Gastroesophageal sphincter (tissue), 4 donors: Measurements from ENCODE around the gene AK5. TPM values are rescaled to one million over a fixed set of nuclear protein-coding genes. Genes with fewer than 3 reads are reported as not detected.

ENCODE experiments used
- ATAC-seq: fragments of 150-250 bp; one replicate; pipeline ENCODE4 v1.9.1; 2016; ENCODE audit warnings: mild to moderate bottlenecking, moderate library complexity
- H3K27ac ChIP-seq, 4 donors: fragments of 200-600 bp; sonication (generic) in 3 of 4; 1 replicate in 3 of 4; 2 replicates in 1 of 4; pipeline ENCODE4 v1.5.1; 2016 to 2019
- H3K27me3 ChIP-seq: fragments of 200-600 bp; sonication (generic); one replicate; pipeline ENCODE4 v1.5.1; 2019
- H3K36me3 ChIP-seq, 2 donors: fragments of 200-600 bp; sonication (generic); one replicate each; pipeline ENCODE4 v1.5.1; 2019; ENCODE audit warnings: control low read depth in 1 of 2
- H3K4me1 ChIP-seq, 3 donors: fragments of 200-600 bp; sonication (generic); 1 replicate in 2 of 3; 2 replicates in 1 of 3; pipeline ENCODE4 v1.5.1; 2016 to 2019; ENCODE audit warnings: control low read depth in 2 of 3
- H3K4me3 ChIP-seq, 2 donors: fragments of 200-600 bp; sonication (generic); one replicate each; pipeline ENCODE4 v1.5.1; 2019; ENCODE audit warnings: mild to moderate bottlenecking in 1 of 2, moderate library complexity in 1 of 2
- H3K9me3 ChIP-seq, 3 donors: fragments of 200-600 bp; sonication (generic); one replicate each; pipeline ENCODE4 v1.5.1; 2017 to 2019; ENCODE audit warnings: control low read depth in 2 of 3
- EP300 ChIP-seq: sonication (generic); formaldehyde crosslinking; IDR thresholded peaks from one replicate; pipeline ENCODE4 v1.6.1; 2017; ENCODE audit warnings: antibody characterized with exemption, mild to moderate bottlenecking
- POLR2A ChIP-seq, 2 donors: fragments of 450-650 bp; IDR thresholded peaks; one replicate each; pipeline ENCODE4 v1.6.1; 2017; ENCODE audit warnings: antibody characterized with exemption in 2 of 2, mild to moderate bottlenecking in 2 of 2, moderate library complexity in 1 of 2
- POLR2AphosphoS5 ChIP-seq: sonication (generic); formaldehyde crosslinking; IDR thresholded peaks from one replicate; pipeline ENCODE4 v1.6.1; 2017; ENCODE audit warnings: antibody characterized with exemption
- WGBS, 2 donors: methylation state at CpG; one replicate each; pipeline ENCODE4 v1.1.5; 2018; ENCODE audit warnings: low coverage in 1 of 2; 5-methylcytosine and 5-hydroxymethylcytosine counted together
- total RNA-seq, 4 donors: library from RNA; depleted of rRNA; stranded (reverse); fragments of >200 nt; gene quantifications; one replicate each; pipeline ENCODE4 v1.1.0, GENCODE V29; 2016
- TF ChIP-seq, protein P1 (sequence below), 4 experiments: fragments of 200-600 bp in 2 of 4; fragments of 450-650 bp in 2 of 4; sonication (generic) in 1 of 4; IDR thresholded peaks; one replicate each; pipeline ENCODE4 v1.5.1; 2017 to 2019; ENCODE audit warnings: antibody characterized with exemption in 4 of 4, mild to moderate bottlenecking in 2 of 4, moderate library complexity in 2 of 4

The AK5 gene
- total RNA-seq, 4 donors from 2014 or later, result 0.67 to 5.3 (median 2.7) TPM

DNA sequence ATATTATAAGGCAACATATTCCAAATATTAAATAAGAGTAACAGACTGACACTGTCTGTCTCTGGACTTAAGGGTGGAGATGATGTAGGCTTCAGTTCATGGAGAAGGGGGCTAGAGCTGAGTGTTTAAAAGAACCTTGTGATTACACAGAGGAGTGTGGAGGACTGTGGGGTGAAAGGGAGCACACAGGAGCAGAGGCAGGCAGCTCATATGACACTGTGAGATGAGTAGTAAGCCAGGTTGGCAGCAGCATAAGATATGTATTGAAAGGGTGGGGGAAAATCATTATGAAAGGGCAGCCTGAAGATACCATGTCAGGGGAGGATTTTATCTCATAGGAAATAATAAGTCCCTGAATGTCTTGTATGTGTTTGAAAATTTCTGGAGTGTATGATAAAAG, 104.5 kb downstream of the AK5 start:
- peaks cover 0 to 9% (median 0%) of the 10 kb centered on the region in 3 donors for H3K4me1 ChIP-seq
- H3K27ac ChIP-seq, result no peak overlapping the region
- ATAC-seq, result no peak
- TF ChIP-seq POLR2AphosphoS5 (no peak), EP300 (no peak), POLR2A (IDR thresholded peaks at IDR 0.05) (no peak)
- TF ChIP-seq, protein P1, sequence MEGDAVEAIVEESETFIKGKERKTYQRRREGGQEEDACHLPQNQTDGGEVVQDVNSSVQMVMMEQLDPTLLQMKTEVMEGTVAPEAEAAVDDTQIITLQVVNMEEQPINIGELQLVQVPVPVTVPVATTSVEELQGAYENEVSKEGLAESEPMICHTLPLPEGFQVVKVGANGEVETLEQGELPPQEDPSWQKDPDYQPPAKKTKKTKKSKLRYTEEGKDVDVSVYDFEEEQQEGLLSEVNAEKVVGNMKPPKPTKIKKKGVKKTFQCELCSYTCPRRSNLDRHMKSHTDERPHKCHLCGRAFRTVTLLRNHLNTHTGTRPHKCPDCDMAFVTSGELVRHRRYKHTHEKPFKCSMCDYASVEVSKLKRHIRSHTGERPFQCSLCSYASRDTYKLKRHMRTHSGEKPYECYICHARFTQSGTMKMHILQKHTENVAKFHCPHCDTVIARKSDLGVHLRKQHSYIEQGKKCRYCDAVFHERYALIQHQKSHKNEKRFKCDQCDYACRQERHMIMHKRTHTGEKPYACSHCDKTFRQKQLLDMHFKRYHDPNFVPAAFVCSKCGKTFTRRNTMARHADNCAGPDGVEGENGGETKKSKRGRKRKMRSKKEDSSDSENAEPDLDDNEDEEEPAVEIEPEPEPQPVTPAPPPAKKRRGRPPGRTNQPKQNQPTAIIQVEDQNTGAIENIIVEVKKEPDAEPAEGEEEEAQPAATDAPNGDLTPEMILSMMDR (IDR thresholded peaks at IDR 0.05), result no peak
- H3K9me3 ChIP-seq, result no peaks in the 10 kb centered on the region
- H3K36me3 ChIP-seq, result no peaks in the 10 kb centered on the region
- no peak overlapping the region for H3K4me3 ChIP-seq
- peaks cover 6% of the 10 kb centered on the region for H3K27me3 ChIP-seq

DNA sequence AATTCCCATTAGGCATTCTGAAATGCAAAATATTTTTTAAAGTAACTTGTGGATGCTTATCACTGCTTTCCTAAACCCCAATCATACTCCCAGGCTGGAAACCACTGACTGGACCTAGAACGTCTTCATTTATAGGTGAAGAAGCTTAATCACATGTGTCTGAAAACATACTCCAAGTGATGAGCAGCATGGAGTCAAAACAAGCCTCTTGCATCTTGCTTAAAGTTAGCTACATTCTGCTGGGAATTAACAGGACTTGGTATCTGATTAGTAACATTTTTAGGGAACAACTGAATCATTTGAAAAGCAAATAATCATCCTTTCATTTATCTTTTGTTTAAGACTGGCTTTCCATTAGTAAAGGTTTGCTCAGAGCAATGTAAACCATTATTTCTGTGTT, 105.7 kb downstream of the AK5 start:
- H3K27ac ChIP-seq, result no peak overlapping the region
- no peaks in the 10 kb centered on the region for H3K9me3 ChIP-seq
- H3K4me3 ChIP-seq, result no peak overlapping the region
- TF ChIP-seq, protein P1 (IDR thresholded peaks at IDR 0.05), result no peak
- no peak for TF ChIP-seq POLR2A (IDR thresholded peaks at IDR 0.05)
- no peak for TF ChIP-seq EP300
- TF ChIP-seq POLR2AphosphoS5, result no peak
- 14 to 40% methylated on average over 1 of the region's 1 CpG for WGBS, 2 donors
- no peak for ATAC-seq
- peaks cover 3% of the 10 kb centered on the region for H3K27me3 ChIP-seq
- no peaks in the 10 kb centered on the region for H3K36me3 ChIP-seq
- H3K4me1 ChIP-seq, result peaks cover 0 to 9% (median 0%) of the 10 kb centered on the region in 3 donors

DNA sequence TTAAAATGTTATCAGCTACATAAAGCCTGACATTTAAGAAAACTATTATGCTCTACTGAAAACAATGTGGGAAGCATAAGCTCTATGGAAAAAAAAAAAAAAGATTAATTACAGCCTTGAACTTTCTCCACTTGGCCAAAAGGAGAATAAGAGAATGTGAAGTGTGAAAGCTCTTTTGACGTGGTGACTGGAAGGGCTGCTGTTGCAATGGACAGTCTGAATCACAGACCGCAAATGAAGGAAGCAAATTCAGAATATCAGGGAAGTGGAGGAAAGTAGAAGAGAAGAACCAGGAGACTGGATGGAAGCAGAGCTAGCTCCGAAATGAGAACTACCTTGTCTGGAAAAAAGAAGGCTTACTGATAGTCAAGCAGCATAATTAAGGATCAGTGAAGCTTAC, 106.8 kb downstream of the AK5 start:
- H3K27me3 ChIP-seq, result no peaks in the 10 kb centered on the region
- H3K4me1 ChIP-seq, result peaks cover 0 to 9% (median 0%) of the 10 kb centered on the region in 3 donors
- no peak for ATAC-seq
- no peak for TF ChIP-seq EP300
- TF ChIP-seq, protein P1 (IDR thresholded peaks at IDR 0.05), result no peak
- TF ChIP-seq POLR2AphosphoS5, result no peak
- no peak for TF ChIP-seq POLR2A (IDR thresholded peaks at IDR 0.05)
- H3K27ac ChIP-seq, result no peak overlapping the region
- H3K36me3 ChIP-seq, result no peaks in the 10 kb centered on the region
- WGBS, 2 donors, result 30 to 53% methylated on average over 3 of the region's 3 CpGs
- H3K4me3 ChIP-seq, result no peak overlapping the region
- no peaks in the 10 kb centered on the region for H3K9me3 ChIP-seq

DNA sequence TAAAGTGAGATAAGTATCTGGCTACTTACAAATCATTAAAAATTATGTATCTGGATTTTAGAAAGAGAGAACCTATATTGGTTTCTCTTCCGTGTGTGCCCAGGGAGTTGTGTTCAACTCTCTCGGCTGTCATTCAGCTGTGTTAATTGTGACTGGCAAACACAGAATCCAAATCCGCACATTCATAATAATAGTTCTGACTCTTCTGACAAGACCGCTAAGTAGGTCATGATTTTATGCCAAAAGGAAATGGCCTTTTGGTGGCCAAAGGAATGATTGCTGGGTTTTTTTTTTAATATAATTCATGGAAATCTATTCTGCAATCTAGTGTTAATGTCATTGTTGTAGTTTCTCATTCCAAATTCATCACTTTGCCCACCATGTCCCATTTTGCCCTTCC, 110.7 kb downstream of the AK5 start:
- Histone ChIP-seq H3K4me3 (no peak overlapping the region), H3K9me3 (no peaks in the 10 kb centered on the region), H3K4me1 (peaks cover 0 to 9% (median 0%) of the 10 kb centered on the region in 3 donors), H3K27me3 (no peaks in the 10 kb centered on the region), H3K27ac (no peak overlapping the region), H3K36me3 (no peaks in the 10 kb centered on the region)
- no peak for ATAC-seq
- WGBS, 2 donors, result 77 to 89% methylated on average over 4 of the region's 4 CpGs
- TF ChIP-seq EP300, result no peak
- TF ChIP-seq POLR2AphosphoS5, result no peak

DNA sequence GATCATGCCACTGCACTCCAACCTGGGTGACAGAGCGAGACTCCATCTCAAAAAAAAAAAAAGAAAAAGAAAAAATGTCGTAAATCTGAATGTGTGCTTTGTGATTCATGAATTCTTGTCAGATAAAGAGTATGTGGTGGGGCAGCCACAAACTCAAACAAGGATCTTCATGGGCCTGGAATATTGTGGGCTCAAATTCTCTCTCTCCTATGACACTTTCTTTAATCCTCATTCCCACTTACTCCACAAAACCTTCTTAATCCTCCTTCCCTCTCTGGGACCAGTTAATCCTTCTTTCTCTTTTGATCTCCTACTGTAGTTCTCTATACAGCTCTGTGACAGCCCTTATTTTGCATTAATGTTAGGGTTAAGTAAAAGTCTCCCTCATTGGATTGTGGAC, 112.3 kb downstream of the AK5 start:
- no peak for ATAC-seq
- Histone ChIP-seq H3K4me1 (no peaks in the 10 kb centered on the region), H3K9me3 (no peaks in the 10 kb centered on the region), H3K36me3 (no peaks in the 10 kb centered on the region), H3K27ac (no peak overlapping the region), H3K27me3 (no peaks in the 10 kb centered on the region), H3K4me3 (no peak overlapping the region)
- 75 to 83% methylated on average over 1 of the region's 2 CpGs for WGBS, 2 donors
- no peak for TF ChIP-seq EP300
- TF ChIP-seq, protein P1 (IDR thresholded peaks at IDR 0.05), result no peak

DNA sequence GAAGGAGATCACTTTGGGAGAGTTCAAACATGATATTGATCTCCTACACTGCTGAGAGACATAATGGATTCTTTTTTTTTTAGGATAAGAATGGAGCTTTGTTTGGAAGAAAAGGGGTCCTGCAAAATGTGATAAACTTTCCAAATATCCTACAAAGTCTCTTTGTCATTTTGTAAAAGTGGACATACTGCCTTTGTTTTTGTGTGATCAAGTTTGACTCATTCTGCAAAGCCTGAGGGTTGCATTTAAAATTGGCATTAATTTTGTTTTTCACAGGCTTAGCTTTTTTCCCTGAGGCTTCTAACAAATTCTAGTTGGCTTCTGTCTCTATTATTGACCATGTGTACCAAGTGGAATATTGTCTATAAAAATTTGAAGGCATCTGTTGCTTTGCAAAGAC, 113.2 kb downstream of the AK5 start:
- Histone ChIP-seq H3K27ac (no peak overlapping the region), H3K4me3 (no peak overlapping the region), H3K4me1 (no peaks in the 10 kb centered on the region), H3K36me3 (no peaks in the 10 kb centered on the region), H3K9me3 (no peaks in the 10 kb centered on the region), H3K27me3 (no peaks in the 10 kb centered on the region)
- ATAC-seq, result no peak
- TF ChIP-seq POLR2A (IDR thresholded peaks at IDR 0.05) (no peak), EP300 (no peak)
- TF ChIP-seq, protein P1 (IDR thresholded peaks at IDR 0.05), result no peak
